Astrocyte of the cerebellum (primary cell): Measurements from ENCODE around the gene DUSP7.

Experiments used
- DNase-seq: peaks from one replicate; pipeline ENCODE4 v3.0.0-alpha.2; 2011; ENCODE audit warnings: low read depth
- H3K4me3 ChIP-seq: 2 replicates; pipeline ENCODE4 v1.5.1; 2011; ENCODE audit warnings: mild to moderate bottlenecking, low read depth, low read length, moderate library complexity
- in situ Hi-C: cut with HindIII; loops from 2 replicates; pipeline ENCODE4 v1.10.0; 2017; ENCODE audit warnings: low sequenced_read_pairs
- TF ChIP-seq, protein P1 (sequence below): IDR thresholded peaks from 2 replicates; pipeline ENCODE4 v1.5.1; 2012; ENCODE audit warnings: low read length, low read depth, moderate library complexity, mild to moderate bottlenecking; ENCODE audit errors: missing control alignments

The DUSP7 gene

GRCh38 chr3:52094571-52095485, 38.5 kb upstream of the DUSP7 start:
- no peak overlapping the region for H3K4me3 ChIP-seq
- TF ChIP-seq, protein P1, sequence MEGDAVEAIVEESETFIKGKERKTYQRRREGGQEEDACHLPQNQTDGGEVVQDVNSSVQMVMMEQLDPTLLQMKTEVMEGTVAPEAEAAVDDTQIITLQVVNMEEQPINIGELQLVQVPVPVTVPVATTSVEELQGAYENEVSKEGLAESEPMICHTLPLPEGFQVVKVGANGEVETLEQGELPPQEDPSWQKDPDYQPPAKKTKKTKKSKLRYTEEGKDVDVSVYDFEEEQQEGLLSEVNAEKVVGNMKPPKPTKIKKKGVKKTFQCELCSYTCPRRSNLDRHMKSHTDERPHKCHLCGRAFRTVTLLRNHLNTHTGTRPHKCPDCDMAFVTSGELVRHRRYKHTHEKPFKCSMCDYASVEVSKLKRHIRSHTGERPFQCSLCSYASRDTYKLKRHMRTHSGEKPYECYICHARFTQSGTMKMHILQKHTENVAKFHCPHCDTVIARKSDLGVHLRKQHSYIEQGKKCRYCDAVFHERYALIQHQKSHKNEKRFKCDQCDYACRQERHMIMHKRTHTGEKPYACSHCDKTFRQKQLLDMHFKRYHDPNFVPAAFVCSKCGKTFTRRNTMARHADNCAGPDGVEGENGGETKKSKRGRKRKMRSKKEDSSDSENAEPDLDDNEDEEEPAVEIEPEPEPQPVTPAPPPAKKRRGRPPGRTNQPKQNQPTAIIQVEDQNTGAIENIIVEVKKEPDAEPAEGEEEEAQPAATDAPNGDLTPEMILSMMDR: no peak
- no peak for DNase-seq
- in situ Hi-C loops: loop anchor here (5.0 kb wide), 3 partner anchors 48 to 103 kb away; no protein-coding TSS in a partner anchor

DNA sequence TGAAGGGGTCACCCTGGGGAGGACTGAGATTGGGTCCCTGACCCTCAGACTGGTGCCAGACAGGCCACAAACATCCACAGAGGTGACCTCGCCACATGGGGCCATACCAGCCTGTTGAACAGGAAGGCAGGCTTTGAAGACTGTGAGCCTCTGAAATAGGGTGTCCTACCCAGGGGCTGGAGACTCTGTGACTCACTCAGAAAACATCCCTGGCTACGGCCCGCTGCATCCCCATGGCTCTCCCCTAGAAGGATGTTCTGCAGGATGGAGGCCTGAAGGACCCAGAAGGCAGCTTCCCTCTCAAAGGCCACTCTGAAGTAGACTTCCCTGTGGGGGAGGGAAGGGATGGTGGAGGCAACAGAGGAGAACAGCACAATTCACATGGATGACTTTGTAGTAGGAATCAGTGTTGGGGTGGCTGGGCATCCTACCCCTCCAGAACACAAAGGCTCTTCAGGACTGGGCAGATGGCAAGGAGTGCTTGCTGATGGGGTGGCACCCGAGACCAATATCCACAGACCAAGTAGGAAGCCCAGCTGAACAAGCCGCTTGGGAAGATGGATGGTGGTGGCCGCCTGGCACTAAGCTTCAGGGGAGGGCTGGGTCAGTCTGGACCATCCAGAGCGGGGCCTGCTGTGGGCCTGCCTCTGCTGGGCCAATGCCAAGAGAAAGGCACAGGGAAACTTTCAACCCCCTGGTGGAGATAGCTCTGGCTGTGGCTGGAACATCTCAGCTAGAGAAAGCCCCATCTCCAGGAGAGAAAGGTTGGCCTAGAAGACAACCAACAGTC, 37.6 kb upstream of the DUSP7 start:
- in situ Hi-C loops: loop anchor here (5.0 kb wide), 3 partner anchors 47 to 102 kb away; no protein-coding TSS in a partner anchor
- peak; percentile 35 for DNase-seq
- no peak overlapping the region for H3K4me3 ChIP-seq
- TF ChIP-seq, protein P1: no peak

DNA sequence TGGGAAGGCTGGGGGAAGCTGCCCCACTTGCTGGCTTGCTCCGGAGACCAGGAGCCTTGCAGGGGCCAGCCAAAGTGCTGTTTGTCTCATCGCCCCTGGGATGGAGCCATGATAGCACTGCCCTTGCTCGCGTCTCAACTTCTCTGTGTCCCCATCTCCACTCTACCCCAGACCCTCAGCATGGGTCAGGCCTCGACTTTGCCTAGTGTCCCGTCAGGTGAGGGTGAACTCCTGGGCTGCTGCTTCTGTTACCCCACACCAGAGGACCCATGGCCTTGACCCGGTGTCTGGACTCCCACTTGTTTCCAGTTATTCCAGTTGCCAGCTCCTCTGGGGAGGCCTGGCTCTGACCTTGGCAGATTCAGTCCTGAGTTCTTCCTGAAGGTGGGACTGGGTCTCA, 36.5 kb upstream of the DUSP7 start:
- in situ Hi-C loops: loop anchor here (5.0 kb wide), 3 partner anchors 46 to 101 kb away; no protein-coding TSS in a partner anchor
- TF ChIP-seq, protein P1: no peak
- no peak for DNase-seq
- no peak overlapping the region for H3K4me3 ChIP-seq

- TF ChIP-seq, protein P1: no peak
- no peak for DNase-seq
- H3K4me3 ChIP-seq: no peak overlapping the region
- in situ Hi-C loops: loop anchor here (5.0 kb wide), 3 partner anchors 45 to 100 kb away; no protein-coding TSS in a partner anchor
Measured at GRCh38 chr3:52092271-52092660, 35.9 kb upstream of the DUSP7 start.

DNA sequence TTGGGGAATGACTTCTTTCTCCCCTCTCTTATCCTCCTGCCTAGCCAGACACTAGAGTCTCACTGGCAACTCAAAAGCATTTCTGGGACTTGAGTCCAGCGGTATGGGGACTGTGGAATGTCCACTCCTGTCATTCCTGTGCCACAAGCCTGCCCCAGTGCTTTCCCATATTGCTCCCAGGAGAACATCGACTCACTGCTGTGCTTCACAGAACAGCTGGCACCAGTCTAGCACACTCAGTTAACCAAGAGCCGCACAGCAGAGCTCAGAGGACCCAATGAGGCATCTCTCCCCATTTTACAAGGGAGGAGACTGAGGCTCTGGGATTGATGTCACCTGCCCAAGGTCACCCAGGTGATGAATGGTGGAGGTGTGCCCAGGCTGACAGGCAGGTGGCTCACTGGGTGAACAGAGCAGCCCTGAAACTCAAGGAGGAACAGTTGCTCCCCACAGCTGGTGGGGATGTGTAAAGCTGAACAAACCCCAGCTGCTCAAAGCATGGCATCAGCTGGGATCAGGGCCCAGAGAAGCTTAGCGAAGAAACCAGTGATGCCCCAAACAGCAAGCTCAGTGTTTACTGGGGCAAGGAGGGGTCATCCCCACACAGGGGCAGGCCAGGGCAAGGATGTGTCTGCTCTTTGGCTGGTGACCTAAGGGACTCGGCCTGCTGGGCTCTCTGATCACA, 35.4 kb upstream of the DUSP7 start:
- in situ Hi-C loops: loop anchor here (5.0 kb wide), 3 partner anchors 44 to 99 kb away; no protein-coding TSS in a partner anchor
- no peak for DNase-seq
- TF ChIP-seq, protein P1: no peak
- H3K4me3 ChIP-seq: no peak overlapping the region
